Kidney (tissue), 14 donors: ENCODE results near the gene SNX18. TPM values are rescaled to one million over a fixed set of nuclear protein-coding genes. Genes with fewer than 3 reads are reported as not detected.
"Not testable (repeated sequence)": the region's sequence is repeated elsewhere in the genome, so short reads cannot be mapped to it uniquely, and the experiment has no call there.

ENCODE experiments used
- DNase-seq, 5 donors: peaks; one replicate each; pipeline ENCODE4 v3.0.0-alpha.2; 2013 to 2020
- FAIRE-seq: peaks from 2 replicates; lab custom pipeline; 2012; peaks lifted over from hg19 to GRCh38; lab: Jason Lieb, UNC
- H3K27ac ChIP-seq, 2 donors: one replicate each; pipeline ENCODE4 v1.7.0; 2013; ENCODE audit warnings: low read depth in 2 of 2, low read length in 2 of 2, inconsistent platforms in 1 of 2
- H3K27me3 ChIP-seq: one replicate; pipeline ENCODE4 v1.7.1; 2013; ENCODE audit warnings: low read length, inconsistent platforms; ENCODE audit not compliant: control insufficient read depth, insufficient read depth
- H3K36me3 ChIP-seq, 3 donors: one replicate each; pipeline versions ENCODE4 v1.7.0 to v1.7.1; 2013; ENCODE audit warnings: low read length in 3 of 3, control low read depth in 1 of 3, inconsistent platforms in 1 of 3; ENCODE audit not compliant: insufficient read depth in 3 of 3, control insufficient read depth in 2 of 3
- H3K4me1 ChIP-seq, 3 donors: one replicate each; pipeline versions ENCODE4 v1.7.0 to v1.7.1; 2013; ENCODE audit warnings: low read length in 3 of 3, inconsistent platforms in 1 of 3, low read depth in 1 of 3; ENCODE audit not compliant: control insufficient read depth in 2 of 3, insufficient read depth in 2 of 3
- H3K4me3 ChIP-seq, 3 donors: one replicate each; pipeline versions ENCODE4 v1.7.0 to v1.8.1; 2013; ENCODE audit warnings: low read length in 3 of 3, control low read depth in 1 of 3, inconsistent platforms in 1 of 3
- H3K9ac ChIP-seq, 3 donors: one replicate each; pipeline versions ENCODE4 v1.7.0 to v1.7.1; 2013; ENCODE audit warnings: low read length in 3 of 3, control low read depth in 1 of 3, inconsistent platforms in 1 of 3
- H3K9me3 ChIP-seq, 3 donors: one replicate each; pipeline versions ENCODE4 v1.7.0 to v1.7.1; 2013; ENCODE audit warnings: low read length in 3 of 3, control low read depth in 1 of 3, inconsistent platforms in 1 of 3; ENCODE audit not compliant: control insufficient read depth in 2 of 3, insufficient read depth in 1 of 3
- CTCF ChIP-seq: IDR thresholded peaks from 3 replicates; pipeline ENCODE4 v1.5.1; 2012; ENCODE audit warnings: mild to moderate bottlenecking, moderate library complexity, borderline replicate concordance; ENCODE audit not compliant: insufficient read depth; ENCODE audit errors: extremely low read depth
- intact Hi-C: fragments of 100-400 bp; cut with DNase I; formaldehyde crosslinking; loops from one replicate; pipeline ENCODE4 v1.11.1; 2022
- polyA plus RNA-seq: library from polyadenylated mRNA; stranded (reverse); fragments of 350-450 nt; fragmentation: Illumina TruSeq; extraction: RNeasy Lipid Tissue Mini Kit (QIAGEN cat#74804); gene quantifications from one replicate; pipeline ENCODE4 v1.2.3, GENCODE V29; 2014; ENCODE audit warnings: low read depth, low replicate concordance; ENCODE audit not compliant: insufficient read depth
- total RNA-seq: library from RNA; stranded (reverse); fragmentation: NEBNext Ultra II Directional; extraction: Animal tissue kit (Norgen Biotek cat#: 25700); gene quantifications from one replicate; pipeline ENCODE4 v1.2.1, GENCODE V29; 2021
- donor health status: control.
- donor health status: control.
- donor health status: control.
- donor health status: control.
- donor health status: control.
- donor health status: DM: yes; HTN: yes; CAD: no.
- donor health status: Normal renal cell carcinoma (clear cell type).

SNX18 gene
- total and polyA plus RNA-seq, 2 donors from 2014 or later: 10.4 to 40.5 TPM

- peaks cover 7 to 25% (median 19%) of the 10 kb centered on the region in 3 donors for H3K4me1 ChIP-seq
- H3K9me3 ChIP-seq: no peaks in the 10 kb centered on the region
- H3K9ac ChIP-seq: peak overlapping the region in 1 of 3 donors; percentile 31
- peak overlapping the region; percentile 17 to 66 for H3K27ac ChIP-seq
- TF ChIP-seq CTCF: no peak
- intact Hi-C loops: no loop called here
- no peaks in the 10 kb centered on the region for H3K27me3 ChIP-seq
- H3K36me3 ChIP-seq: no peaks in the 10 kb centered on the region
- DNase-seq: no peak
- H3K4me3 ChIP-seq: peak overlapping the region in 1 of 3 donors; percentile 4
- FAIRE-seq: no peak
Observed at GRCh38 chr5:54535149-54535844, 17.7 kb downstream of the SNX18 start.

GRCh38 chr5:54536375-54536774 is 18.8 kb downstream of the SNX18 start:
- H3K9ac ChIP-seq, H3K36me3 ChIP-seq, H3K4me3 ChIP-seq, H3K27ac ChIP-seq, H3K9me3 ChIP-seq, H3K27me3 ChIP-seq, FAIRE-seq, DNase-seq, intact Hi-C loops: not testable (repeated sequence)
- peaks cover 7 to 25% (median 19%) of the 10 kb centered on the region in 3 donors for H3K4me1 ChIP-seq

- H3K27ac ChIP-seq: peak overlapping the region in 1 of 2 donors; percentile 50
- H3K4me1 ChIP-seq: peaks cover 7 to 25% (median 16%) of the 10 kb centered on the region in 3 donors
- intact Hi-C loops, FAIRE-seq, DNase-seq, H3K9ac ChIP-seq, H3K27me3 ChIP-seq, H3K9me3 ChIP-seq, H3K4me3 ChIP-seq, H3K36me3 ChIP-seq: not testable (repeated sequence)
Observed at GRCh38 chr5:54536861-54537260, 19.3 kb downstream of the SNX18 start.

GRCh38 chr5:54537725-54538124 is 20.2 kb downstream of the SNX18 start:
- DNase-seq (no peak), FAIRE-seq (no peak)
- Histone ChIP-seq H3K4me3 (no peak overlapping the region), H3K27me3 (no peaks in the 10 kb centered on the region), H3K36me3 (no peaks in the 10 kb centered on the region), H3K9me3 (no peaks in the 10 kb centered on the region), H3K9ac (no peak overlapping the region), H3K27ac (no peak overlapping the region), H3K4me1 (peaks cover 7 to 25% (median 21%) of the 10 kb centered on the region in 3 donors)
- intact Hi-C loops: no loop called here
- no peak for TF ChIP-seq CTCF
